ENCODE data around the gene SLC6A3.

Gene SLC6A3

DNA sequence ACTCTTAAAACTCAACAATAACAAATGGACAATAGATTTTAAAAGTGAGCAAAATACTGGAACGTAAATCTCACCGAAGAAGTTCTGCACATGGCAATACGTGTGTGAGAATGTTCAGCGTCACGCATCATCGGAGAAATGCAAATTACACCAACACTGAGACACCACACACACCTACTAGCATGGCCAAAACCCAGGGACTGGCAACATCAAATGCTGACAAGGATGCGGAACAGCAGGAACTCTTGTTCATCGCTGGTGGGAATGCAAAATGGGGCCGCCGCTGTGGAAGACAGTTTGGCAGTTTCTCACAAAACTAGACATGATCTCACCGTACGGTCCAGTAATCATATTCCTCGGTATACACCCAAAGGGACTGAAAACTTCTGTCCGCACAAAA lies 78.7 kb downstream of the SLC6A3 start:
- TF ChIP-seq, protein P1, sequence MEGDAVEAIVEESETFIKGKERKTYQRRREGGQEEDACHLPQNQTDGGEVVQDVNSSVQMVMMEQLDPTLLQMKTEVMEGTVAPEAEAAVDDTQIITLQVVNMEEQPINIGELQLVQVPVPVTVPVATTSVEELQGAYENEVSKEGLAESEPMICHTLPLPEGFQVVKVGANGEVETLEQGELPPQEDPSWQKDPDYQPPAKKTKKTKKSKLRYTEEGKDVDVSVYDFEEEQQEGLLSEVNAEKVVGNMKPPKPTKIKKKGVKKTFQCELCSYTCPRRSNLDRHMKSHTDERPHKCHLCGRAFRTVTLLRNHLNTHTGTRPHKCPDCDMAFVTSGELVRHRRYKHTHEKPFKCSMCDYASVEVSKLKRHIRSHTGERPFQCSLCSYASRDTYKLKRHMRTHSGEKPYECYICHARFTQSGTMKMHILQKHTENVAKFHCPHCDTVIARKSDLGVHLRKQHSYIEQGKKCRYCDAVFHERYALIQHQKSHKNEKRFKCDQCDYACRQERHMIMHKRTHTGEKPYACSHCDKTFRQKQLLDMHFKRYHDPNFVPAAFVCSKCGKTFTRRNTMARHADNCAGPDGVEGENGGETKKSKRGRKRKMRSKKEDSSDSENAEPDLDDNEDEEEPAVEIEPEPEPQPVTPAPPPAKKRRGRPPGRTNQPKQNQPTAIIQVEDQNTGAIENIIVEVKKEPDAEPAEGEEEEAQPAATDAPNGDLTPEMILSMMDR (IDR thresholded peaks at IDR 0.05), result no peak
- peaks cover 68% of the 10 kb centered on the region for H3K27me3 ChIP-seq
- H3K27ac ChIP-seq, result no peak overlapping the region
- H3K4me3 ChIP-seq (ENCODE audit: low read depth in 1 of 2, low read length in 1 of 2), result no peak overlapping the region
- no peaks in the 10 kb centered on the region for H3K36me3 ChIP-seq
- H3K4me1 ChIP-seq (ENCODE audit: control insufficient read depth in 1 of 2, insufficient read depth in 1 of 2, low read depth in 1 of 2, low read length in 1 of 2), result no peaks in the 10 kb centered on the region
- H3K9me3 ChIP-seq, result no peaks in the 10 kb centered on the region

DNA sequence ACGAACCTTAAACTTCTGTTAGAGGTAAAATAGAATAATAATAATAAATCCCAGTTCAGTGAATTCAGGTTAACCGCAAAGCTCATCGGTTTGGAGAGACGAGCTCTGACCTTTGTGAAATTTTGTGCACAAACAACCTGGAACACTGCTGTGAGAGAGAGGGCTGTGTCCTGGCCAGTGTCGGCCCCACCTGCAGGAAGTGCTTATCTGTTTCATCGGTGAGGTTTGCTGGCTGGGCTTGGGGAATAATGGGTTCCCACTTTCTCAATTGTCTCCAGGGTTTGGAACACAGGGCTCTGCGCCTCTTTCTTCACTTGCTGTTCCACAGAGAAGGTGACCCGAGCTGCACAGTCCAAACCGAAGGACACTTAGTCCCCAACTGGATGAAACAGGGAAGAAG lies 81.0 kb downstream of the SLC6A3 start:
- Histone ChIP-seq H3K36me3 (no peaks in the 10 kb centered on the region), H3K27me3 (peaks cover 64% of the 10 kb centered on the region), H3K4me1 (ENCODE audit: control insufficient read depth in 1 of 2, insufficient read depth in 1 of 2, low read depth in 1 of 2, low read length in 1 of 2) (no peaks in the 10 kb centered on the region), H3K27ac (no peak overlapping the region), H3K9me3 (no peaks in the 10 kb centered on the region), H3K4me3 (ENCODE audit: low read depth in 1 of 2, low read length in 1 of 2) (no peak overlapping the region)
- TF ChIP-seq, protein P1 (IDR thresholded peaks at IDR 0.05), result no peak

DNA sequence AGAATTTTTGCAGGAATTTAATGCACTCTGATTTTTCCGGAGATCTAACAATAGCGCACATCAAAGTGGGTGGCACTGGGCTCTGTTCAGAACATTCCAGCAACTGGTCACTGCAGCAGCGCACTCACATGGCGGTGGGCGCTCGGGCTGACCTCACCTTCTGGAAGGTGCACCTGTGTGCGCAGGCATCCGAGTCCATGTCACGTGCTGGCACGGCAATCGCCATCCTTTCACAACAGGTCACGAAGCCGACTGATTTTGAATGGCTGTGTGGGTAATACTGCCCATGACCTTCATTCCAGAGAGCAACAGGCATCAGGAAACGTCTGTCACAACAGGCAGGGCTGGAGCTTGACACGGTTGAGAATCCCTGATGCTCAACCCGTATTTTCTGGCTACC lies 81.7 kb downstream of the SLC6A3 start:
- Histone ChIP-seq H3K36me3 (no peaks in the 10 kb centered on the region), H3K4me1 (ENCODE audit: control insufficient read depth in 1 of 2, insufficient read depth in 1 of 2, low read depth in 1 of 2, low read length in 1 of 2) (no peaks in the 10 kb centered on the region), H3K4me3 (ENCODE audit: low read depth in 1 of 2, low read length in 1 of 2) (no peak overlapping the region), H3K27me3 (peaks cover 66% of the 10 kb centered on the region), H3K27ac (no peak overlapping the region), H3K9me3 (no peaks in the 10 kb centered on the region)
- TF ChIP-seq, protein P1 (IDR thresholded peaks at IDR 0.05), result no peak

DNA sequence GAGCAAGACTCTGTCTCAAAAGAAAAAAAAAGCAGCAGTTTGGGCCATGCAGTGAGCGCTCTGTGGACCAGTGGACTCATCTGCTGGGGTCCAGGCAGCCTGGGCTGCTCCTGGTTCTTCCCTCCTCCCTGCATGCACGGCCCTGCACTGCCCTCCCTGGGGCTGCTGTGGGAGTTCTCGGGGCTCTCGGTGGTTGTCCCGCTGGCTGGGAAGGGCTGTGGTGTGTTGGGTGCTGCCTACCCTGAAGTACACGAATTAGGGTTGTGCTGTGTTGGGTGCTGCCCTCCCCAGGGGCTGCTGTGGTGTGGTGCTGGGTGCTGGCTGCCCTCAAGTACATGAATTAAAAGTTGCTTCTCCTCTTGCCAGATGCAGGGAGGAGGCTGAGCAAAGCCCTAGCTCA lies 82.1 kb downstream of the SLC6A3 start:
- H3K4me1 ChIP-seq (ENCODE audit: control insufficient read depth in 1 of 2, insufficient read depth in 1 of 2, low read depth in 1 of 2, low read length in 1 of 2), result no peaks in the 10 kb centered on the region
- H3K9me3 ChIP-seq, result no peaks in the 10 kb centered on the region
- H3K27ac ChIP-seq, result no peak overlapping the region
- TF ChIP-seq, protein P1 (IDR thresholded peaks at IDR 0.05), result no peak
- H3K4me3 ChIP-seq (ENCODE audit: low read depth in 1 of 2, low read length in 1 of 2), result no peak overlapping the region
- peaks cover 62% of the 10 kb centered on the region for H3K27me3 ChIP-seq
- no peaks in the 10 kb centered on the region for H3K36me3 ChIP-seq

DNA sequence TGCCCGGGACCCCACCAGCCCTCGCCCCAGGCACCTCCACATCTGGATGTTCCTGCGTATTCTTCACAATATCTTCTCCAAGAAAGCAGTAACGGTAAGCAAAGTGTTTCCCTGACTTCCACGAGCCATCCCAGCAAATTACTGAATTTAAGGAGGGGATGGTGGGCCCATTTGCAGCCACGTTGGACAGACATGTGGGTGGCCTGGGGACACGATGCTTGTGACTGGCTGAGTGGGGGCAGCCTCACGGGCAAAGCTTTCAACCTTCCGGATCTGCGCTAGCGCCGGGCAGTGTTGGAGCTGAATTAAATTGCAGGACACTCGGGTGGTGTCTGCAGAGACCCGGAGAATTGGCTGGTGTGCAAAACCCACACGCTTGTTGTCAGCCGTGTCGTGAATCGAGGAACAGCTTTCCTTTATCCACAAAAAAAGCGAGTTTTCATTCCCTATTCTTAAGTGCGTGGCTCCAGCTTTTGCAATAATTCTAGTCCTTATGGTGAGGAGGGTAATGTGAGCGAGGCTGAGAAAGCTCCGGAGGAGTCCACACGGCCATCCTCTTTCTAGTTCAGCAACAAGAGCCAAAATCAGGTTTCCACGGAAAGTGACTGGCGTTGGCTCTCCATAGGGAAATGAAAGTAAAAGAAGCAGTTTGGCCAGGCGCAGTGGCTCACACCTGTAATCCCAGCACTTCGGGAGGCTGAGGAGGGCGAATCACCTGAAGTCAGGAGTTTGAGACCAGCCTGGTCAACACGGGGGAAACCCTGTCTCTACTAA lies 82.8 kb downstream of the SLC6A3 start:
- Histone ChIP-seq H3K36me3 (no peaks in the 10 kb centered on the region), H3K9me3 (no peaks in the 10 kb centered on the region), H3K27ac (no peak overlapping the region), H3K4me1 (ENCODE audit: control insufficient read depth in 1 of 2, insufficient read depth in 1 of 2, low read depth in 1 of 2, low read length in 1 of 2) (no peaks in the 10 kb centered on the region), H3K4me3 (ENCODE audit: low read depth in 1 of 2, low read length in 1 of 2) (no peak overlapping the region), H3K27me3 (peaks cover 59% of the 10 kb centered on the region)
- TF ChIP-seq, protein P1 (IDR thresholded peaks at IDR 0.05), result no peak
